ENCODE data around the gene ZDHHC14.

The ZDHHC14 gene

GRCh38 chr6:157651731-157652490 is 270.9 kb downstream of the ZDHHC14 start:
- DNase-seq (ENCODE audit: insufficient read length, low spot score), result no peak
- FAIRE-seq, result no peak

DNA sequence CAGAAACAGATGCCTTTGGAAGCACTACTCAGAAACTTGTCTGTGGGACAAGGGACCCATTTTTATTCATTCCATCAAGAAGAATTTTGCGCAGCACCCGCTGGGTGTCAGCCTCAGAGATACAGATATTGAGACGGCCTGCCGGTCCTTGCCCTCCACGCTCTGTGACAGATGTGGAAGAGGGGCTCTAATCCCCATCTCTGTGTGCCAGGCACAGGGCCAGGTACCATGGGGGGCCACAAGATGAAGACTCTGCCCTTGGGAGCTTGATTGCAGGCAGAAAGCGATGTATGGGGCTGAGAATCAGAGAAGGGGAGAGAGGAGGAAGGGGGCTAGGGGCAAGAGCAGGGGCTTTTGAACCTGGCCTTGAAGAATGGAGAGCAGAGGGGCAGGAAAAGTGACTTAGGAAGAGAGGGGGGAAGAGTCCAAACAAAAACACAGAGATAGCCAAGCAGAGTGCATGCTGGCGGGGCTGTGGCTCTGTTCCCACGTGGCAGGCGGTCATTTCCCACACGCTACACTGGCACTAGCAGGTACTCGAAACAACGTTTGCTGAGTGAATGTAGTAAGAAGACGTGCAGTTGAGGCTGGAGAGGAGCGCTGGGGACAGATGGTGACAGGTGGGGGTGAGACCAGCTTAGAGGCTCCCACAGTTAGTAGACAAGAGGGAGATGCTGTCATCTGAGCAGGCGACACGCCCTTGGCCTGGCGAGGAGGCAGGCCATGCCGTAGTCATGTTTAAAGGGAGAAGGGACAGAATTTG is 271.8 kb downstream of the ZDHHC14 start:
- DNase-seq (ENCODE audit: insufficient read length, low spot score), result no peak
- FAIRE-seq, result no peak

- no peak for FAIRE-seq
- DNase-seq (ENCODE audit: insufficient read length, low spot score), result no peak
Observed at GRCh38 chr6:157653521-157653920, 272.5 kb downstream of the ZDHHC14 start.

DNA sequence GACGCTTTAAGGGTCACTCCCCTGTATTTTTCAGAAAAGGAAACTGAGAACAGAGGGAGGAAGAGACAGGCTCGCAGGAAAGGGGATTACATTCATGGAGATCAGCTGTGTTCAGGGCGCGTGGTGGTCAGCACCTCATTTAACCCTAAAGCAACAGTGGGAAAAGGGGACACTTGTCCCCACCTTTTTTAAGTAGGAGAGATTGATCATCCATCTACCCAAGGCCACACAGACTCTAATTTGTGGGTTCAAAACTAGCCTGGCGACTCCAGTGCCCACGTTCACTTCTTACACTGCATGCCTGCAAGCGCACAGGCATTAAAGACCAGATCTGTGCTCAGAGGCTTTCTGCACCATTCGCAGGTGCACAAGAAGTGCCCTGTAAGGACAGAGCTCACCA is 274.1 kb downstream of the ZDHHC14 start:
- no peak for FAIRE-seq

DNA sequence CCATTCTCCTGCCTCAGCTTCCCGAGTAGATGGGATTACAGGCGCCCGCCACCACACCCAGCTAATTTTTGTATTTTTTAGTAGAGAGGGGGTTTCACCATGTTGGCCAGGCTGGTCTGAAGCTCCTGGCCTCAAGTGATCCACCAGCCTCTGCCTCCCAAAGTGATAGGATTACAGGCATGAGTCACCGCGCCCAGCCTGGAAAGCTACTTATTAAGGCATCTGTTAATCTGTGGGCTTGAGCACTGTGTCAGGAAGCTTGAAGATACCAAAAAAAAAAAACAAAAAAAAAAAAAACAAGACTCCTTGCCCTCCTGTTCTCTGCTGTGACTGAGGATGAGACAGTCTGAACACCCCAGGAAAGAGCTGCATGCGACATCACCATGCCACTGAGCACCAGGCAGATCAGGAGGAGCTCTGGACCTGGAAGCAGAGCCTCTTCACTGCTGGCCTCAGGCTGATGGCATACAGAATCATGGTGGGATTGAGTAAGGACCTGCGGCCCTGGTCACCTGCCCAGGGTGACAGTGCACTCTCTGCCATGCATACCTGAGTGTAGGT is 275.5 kb downstream of the ZDHHC14 start:
- FAIRE-seq, result no peak
- DNase-seq (ENCODE audit: insufficient read length, low spot score), result no peak

More for the DNA sequence above, 274.1 kb downstream of the ZDHHC14 start:
- no peak for DNase-seq (ENCODE audit: insufficient read length, low spot score)

DNA sequence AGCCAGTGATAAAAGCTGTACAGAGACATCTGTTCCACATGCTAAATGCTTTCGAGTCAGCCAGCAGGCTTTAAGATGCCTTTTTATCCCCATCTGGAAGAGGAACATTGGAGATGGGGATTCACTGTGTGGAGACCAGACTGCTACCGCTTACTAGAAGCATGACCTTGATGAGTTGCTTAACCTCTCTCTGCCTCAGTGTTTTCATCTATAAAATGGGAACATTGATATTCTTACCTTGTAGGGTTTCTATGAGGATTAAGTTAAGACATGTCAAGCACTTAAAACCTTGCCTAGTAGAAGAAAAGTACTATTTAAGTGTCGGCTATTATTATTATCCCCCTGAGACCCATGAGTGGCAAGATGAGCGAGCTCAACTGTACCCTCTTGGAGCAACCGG is 276.8 kb downstream of the ZDHHC14 start:
- DNase-seq (ENCODE audit: insufficient read length, low spot score) (no peak), FAIRE-seq (no peak)

GRCh38 chr6:157658301-157658700 is 277.3 kb downstream of the ZDHHC14 start:
- FAIRE-seq (no peak), DNase-seq (ENCODE audit: insufficient read length, low spot score) (no peak)

DNA sequence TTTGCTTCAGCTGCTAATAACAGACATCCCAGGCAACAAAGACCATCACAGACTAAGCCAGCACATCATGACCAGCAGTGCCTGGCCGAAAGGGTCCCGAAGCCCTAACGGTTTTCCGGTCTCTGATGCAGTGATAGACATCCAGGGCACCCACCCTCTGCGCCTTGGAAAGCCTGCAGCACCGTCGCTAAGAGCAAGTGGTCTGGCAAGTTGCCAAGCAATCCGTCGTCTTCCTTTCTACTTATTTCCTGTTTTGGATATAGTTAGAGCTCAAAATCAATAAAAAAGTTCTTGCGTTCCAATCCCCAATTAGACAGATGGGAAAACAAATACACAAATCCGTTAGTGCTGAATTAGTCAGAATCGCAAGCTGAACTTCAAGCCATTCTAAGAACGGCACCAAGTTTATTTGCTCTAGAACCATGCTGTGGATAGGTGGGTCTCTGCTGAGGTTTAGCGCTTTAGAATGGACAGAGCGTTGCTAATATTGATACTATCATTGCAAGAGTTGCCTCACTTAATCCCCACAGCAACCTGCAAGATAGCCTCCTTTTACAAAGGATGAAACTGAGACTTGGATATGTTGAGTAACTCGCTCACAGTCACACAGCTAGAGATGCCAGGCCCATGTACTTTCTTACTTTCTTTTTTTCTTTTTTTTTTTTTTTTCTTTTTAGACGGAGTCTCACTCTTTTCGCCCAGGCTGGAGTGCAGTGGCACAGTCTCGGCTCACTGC is 278.7 kb downstream of the ZDHHC14 start:
- DNase-seq (ENCODE audit: insufficient read length, low spot score) (no peak), FAIRE-seq (no peak)

DNA sequence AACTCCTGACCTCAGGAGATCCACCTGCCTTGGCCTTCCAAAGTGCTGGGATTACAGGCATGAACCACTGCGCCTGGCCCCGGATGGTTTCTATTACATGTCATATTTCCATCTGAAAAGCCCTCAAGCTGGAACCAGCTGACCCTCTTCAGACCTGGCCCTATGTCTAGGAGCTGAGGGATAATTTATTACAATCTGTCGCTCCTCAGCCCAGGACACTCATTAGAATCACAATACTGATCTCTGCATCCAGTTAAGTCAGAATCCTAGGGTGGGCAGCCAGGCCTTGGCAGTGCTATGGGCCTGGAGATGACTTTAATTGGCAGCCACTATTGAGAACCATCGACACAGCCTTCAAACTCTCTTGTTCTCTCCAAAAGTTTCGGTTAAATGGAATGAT is 279.4 kb downstream of the ZDHHC14 start:
- DNase-seq (ENCODE audit: insufficient read length, low spot score) (no peak), FAIRE-seq (no peak)

DNA sequence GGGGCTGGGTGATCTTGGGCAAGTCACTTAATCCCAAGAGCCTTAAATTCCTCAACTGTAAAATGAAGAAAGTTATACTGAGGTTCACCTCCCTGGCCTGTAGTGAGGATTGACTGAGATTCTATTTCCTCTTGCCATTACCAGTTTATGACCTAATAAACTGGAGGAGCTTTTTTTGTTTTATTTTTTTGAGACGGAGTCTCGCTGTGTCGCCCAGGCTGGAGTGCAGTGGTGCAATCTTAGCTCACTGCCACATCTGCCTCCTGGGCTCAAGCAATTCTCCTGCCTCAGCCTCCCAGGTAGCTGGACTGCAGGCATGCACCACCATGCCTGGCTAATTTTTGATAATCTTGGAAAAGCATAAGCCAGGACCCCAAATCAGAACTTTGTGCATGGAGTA is 280.7 kb downstream of the ZDHHC14 start:
- no peak for FAIRE-seq

GRCh38 chr6:157663261-157663660 is 282.3 kb downstream of the ZDHHC14 start:
- DNase-seq (ENCODE audit: insufficient read length, low spot score) (no peak), FAIRE-seq (no peak)

More for the DNA sequence above, 280.7 kb downstream of the ZDHHC14 start:
- DNase-seq (ENCODE audit: insufficient read length, low spot score), result no peak

DNA sequence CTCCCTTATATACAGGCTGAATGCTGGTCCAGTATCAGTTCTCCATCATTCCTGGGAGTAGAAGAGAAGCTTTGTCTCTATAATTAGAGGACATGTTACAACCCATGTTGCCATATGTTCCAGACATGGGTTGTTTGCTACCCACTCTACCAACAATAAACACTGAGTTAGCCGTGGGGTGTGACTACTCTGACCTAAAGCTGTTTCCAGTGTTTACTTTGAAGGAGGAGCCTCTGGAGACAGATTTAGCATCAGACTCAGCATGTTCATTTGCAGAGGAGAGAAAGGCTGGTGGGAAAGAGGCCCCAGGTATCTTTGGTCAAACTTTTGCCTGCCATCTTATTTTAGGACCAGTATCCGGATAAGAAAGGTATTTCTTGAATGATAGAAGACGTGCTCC is 284.2 kb downstream of the ZDHHC14 start:
- no peak for DNase-seq (ENCODE audit: insufficient read length, low spot score)
- FAIRE-seq, result no peak

DNA sequence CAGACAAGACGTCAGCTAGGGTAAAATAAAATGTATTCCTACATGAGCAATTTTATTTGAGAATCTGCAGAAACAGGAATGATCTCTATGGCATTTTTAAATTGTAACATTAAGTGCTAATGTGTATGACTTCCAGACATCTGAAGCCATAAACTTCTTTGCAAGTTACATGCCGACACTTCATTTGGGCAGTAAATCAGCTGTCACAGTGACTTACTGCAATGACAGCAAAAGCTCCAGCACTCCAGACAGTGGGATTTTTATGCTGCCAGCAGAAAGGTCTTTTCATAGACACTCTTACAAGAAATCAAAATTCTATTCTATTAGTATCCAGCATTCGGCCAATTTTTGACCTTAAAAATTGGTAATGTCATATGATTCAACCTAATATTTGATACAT is 285.7 kb downstream of the ZDHHC14 start:
- DNase-seq (ENCODE audit: insufficient read length, low spot score), result no peak

GRCh38 chr6:157667211-157668008 is 286.4 kb downstream of the ZDHHC14 start:
- FAIRE-seq (peak; percentile 95), DNase-seq (ENCODE audit: insufficient read length, low spot score) (peak; percentile 85)

More for the DNA sequence above, 285.7 kb downstream of the ZDHHC14 start:
- FAIRE-seq, result no peak

- no peak for FAIRE-seq
- no peak for DNase-seq (ENCODE audit: insufficient read length, low spot score)
Observed at GRCh38 chr6:157668009-157668401, 287.0 kb downstream of the ZDHHC14 start.

- FAIRE-seq (no peak), DNase-seq (ENCODE audit: insufficient read length, low spot score) (no peak)
Observed at GRCh38 chr6:157668713-157669112, 287.7 kb downstream of the ZDHHC14 start.

GRCh38 chr6:157669323-157669722 is 288.3 kb downstream of the ZDHHC14 start:
- no peak for DNase-seq (ENCODE audit: insufficient read length, low spot score)
- no peak for FAIRE-seq

- FAIRE-seq, result no peak
- DNase-seq (ENCODE audit: insufficient read length, low spot score), result no peak
Observed at GRCh38 chr6:157669747-157670216, 288.8 kb downstream of the ZDHHC14 start.

DNA sequence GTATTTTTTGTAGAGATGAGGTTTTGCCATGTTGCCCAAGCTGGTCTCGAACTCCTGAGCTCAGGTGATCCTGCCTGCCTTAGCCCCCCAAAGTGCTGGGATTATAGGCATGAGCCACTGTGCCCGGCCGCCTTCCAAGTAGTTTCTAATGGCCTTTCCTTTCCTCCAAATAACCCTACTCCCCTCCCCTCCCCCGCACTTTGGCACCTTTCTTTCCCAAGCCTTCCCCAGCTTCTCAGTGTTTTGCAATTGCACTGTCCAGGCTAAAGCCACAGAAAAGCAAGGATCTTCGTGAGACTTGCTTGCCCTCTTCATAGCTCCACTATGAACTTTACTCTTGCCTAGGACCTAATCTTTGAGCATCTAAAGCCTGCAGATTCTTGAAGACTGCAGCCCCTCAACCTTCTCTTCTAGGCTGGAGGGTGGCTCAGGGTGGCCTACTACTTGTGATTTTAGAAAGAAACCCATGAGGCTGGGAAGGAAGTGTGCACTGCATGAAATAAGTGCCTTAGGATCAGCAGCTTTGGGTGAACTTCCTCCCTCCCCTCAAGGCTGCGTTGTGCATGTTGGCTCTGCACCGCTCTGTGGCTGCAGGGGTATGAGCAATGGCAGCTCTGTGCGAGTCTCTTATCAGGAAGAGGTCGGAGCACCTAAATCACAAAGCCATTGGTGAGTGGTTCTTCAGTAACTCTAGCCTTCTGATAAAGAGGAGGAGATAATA is 289.6 kb downstream of the ZDHHC14 start:
- DNase-seq (ENCODE audit: insufficient read length, low spot score) (no peak), FAIRE-seq (no peak)
